Measurements from ENCODE around the gene FNBP1.

The FNBP1 gene

GRCh38 chr9:129902740-129903134 lies 140.3 kb downstream of the FNBP1 start:
- no peak for ATAC-seq
- TF ChIP-seq PPARA (CRISPR knock-in tag; IDR thresholded peaks at IDR 0.05; ENCODE audit: borderline replicate concordance), result no peak

- TF ChIP-seq CSRNP3 (CRISPR knock-in tag; IDR thresholded peaks at IDR 0.05) (no peak), CREB5 (CRISPR knock-in tag; IDR thresholded peaks at IDR 0.05; ENCODE audit: low read depth) (no peak), ZNF565 (CRISPR knock-in tag; conservative IDR thresholded peaks at IDR 0.05; ENCODE audit: low read depth) (no peak), OSR1 (CRISPR knock-in tag; IDR thresholded peaks at IDR 0.05) (no peak), GLIS3 (CRISPR knock-in tag; IDR thresholded peaks at IDR 0.05) (no peak)
- ATAC-seq, result no peak
Measured at GRCh38 chr9:129901993-129902739, 140.8 kb downstream of the FNBP1 start.

- ATAC-seq, result no peak
- TF ChIP-seq ZNF70 (CRISPR knock-in tag; IDR thresholded peaks at IDR 0.05), result no peak
Measured at GRCh38 chr9:129900263-129901027, 142.5 kb downstream of the FNBP1 start.

GRCh38 chr9:129899620-129900019 lies 143.4 kb downstream of the FNBP1 start:
- ATAC-seq, result no peak
- no peak for TF ChIP-seq ESRRG (CRISPR knock-in tag; IDR thresholded peaks at IDR 0.05)
- no peak for TF ChIP-seq BACH2 (CRISPR knock-in tag; IDR thresholded peaks at IDR 0.05; ENCODE audit: borderline replicate concordance)
- TF ChIP-seq SNAI2 (CRISPR knock-in tag; IDR thresholded peaks at IDR 0.05), result no peak
- no peak for TF ChIP-seq CSRNP3 (CRISPR knock-in tag; IDR thresholded peaks at IDR 0.05)
- no peak for TF ChIP-seq RARB (CRISPR knock-in tag; IDR thresholded peaks at IDR 0.05)
- no peak for TF ChIP-seq POU6F1 (CRISPR knock-in tag; IDR thresholded peaks at IDR 0.05; ENCODE audit: borderline replicate concordance, low read depth)
- no peak for TF ChIP-seq OSR1 (CRISPR knock-in tag; IDR thresholded peaks at IDR 0.05)

GRCh38 chr9:129898185-129898584 lies 144.8 kb downstream of the FNBP1 start:
- TF ChIP-seq ISL1 (CRISPR knock-in tag; IDR thresholded peaks at IDR 0.05) (no peak), TOX (CRISPR knock-in tag; IDR thresholded peaks at IDR 0.05; ENCODE audit: borderline replicate concordance) (no peak), SNAI2 (CRISPR knock-in tag; IDR thresholded peaks at IDR 0.05) (no peak), BACH2 (CRISPR knock-in tag; IDR thresholded peaks at IDR 0.05; ENCODE audit: borderline replicate concordance) (no peak), TCF4 (CRISPR knock-in tag; IDR thresholded peaks at IDR 0.05; ENCODE audit: borderline replicate concordance) (no peak), RARB (CRISPR knock-in tag; IDR thresholded peaks at IDR 0.05) (no peak), CSDC2 (CRISPR knock-in tag; IDR thresholded peaks at IDR 0.05) (no peak), ZNF8 (CRISPR knock-in tag; IDR thresholded peaks at IDR 0.05) (no peak), ZFP3 (CRISPR knock-in tag; IDR thresholded peaks at IDR 0.05) (no peak), ARNTL (CRISPR knock-in tag; IDR thresholded peaks at IDR 0.05; ENCODE audit: borderline replicate concordance, low read depth) (no peak), PATZ1 (CRISPR knock-in tag; IDR thresholded peaks at IDR 0.05; ENCODE audit: borderline replicate concordance) (no peak), ESRRG (CRISPR knock-in tag; IDR thresholded peaks at IDR 0.05) (no peak)
- ATAC-seq, result no peak; the same call in 2 of the 3 replicates

Data from SK-N-SH treated with all-trans-retinoic acid at 6 μM for 48 hours (cell line).